CD14-positive monocyte (primary cell): ENCODE measurements around the gene MTFP1. TPM values are rescaled to one million over a fixed set of nuclear protein-coding genes. Genes with fewer than 3 reads are reported as not detected.

Experiments
- DNase-seq, 3 donors: peaks; one replicate each; pipeline ENCODE4 v3.0.0-alpha.2; 2011 to 2022
- H2AFZ ChIP-seq: 2 replicates; pipeline ENCODE4 v1.6.0; 2012; ENCODE audit warnings: mild to moderate bottlenecking, low read depth, low read length, inconsistent platforms; ENCODE audit not compliant: insufficient read depth, poor library complexity, severe bottlenecking
- H3K27ac ChIP-seq, 2 donors: 1 replicate in 1 of 2; 2 replicates in 1 of 2; pipeline ENCODE4 v1.5.1; 2012 to 2013; ENCODE audit warnings: low read length in 2 of 2, control low read depth in 1 of 2, inconsistent platforms in 1 of 2, low read depth in 1 of 2, mild to moderate bottlenecking in 1 of 2
- H3K27me3 ChIP-seq, 2 donors: one replicate each; pipeline versions ENCODE4 v1.6.0 to v1.6.1; 2011 to 2013; ENCODE audit warnings: low read length in 2 of 2; ENCODE audit not compliant: control insufficient read depth in 2 of 2, insufficient read depth in 2 of 2
- H3K36me3 ChIP-seq, 2 donors: replicated peaks in 1 of 2; 1 replicate in 1 of 2; 2 replicates in 1 of 2; pipeline versions ENCODE4 v1.5.1 to v1.6.1; 2012 to 2013; ENCODE audit warnings: low read length in 2 of 2, control low read depth in 1 of 2, inconsistent platforms in 1 of 2, mild to moderate bottlenecking in 1 of 2; ENCODE audit not compliant: insufficient read depth in 2 of 2, control insufficient read depth in 1 of 2
- H3K4me1 ChIP-seq, 2 donors: 1 replicate in 1 of 2; 2 replicates in 1 of 2; pipeline versions ENCODE4 v1.5.1 to v1.6.1; 2012 to 2013; ENCODE audit warnings: low read length in 2 of 2, control low read depth in 1 of 2, inconsistent platforms in 1 of 2, mild to moderate bottlenecking in 1 of 2, moderate library complexity in 1 of 2; ENCODE audit not compliant: insufficient read depth in 2 of 2, control insufficient read depth in 1 of 2
- H3K4me2 ChIP-seq: replicated peaks from 2 replicates; pipeline ENCODE3; 2012; ENCODE audit warnings: low read length, moderate library complexity, mild to moderate bottlenecking; ENCODE audit not compliant: poor library complexity, severe bottlenecking; ENCODE audit errors: extremely low read depth
- H3K4me3 ChIP-seq, 3 experiments: fragments of 200-600 bp in 1 of 3; sonication (generic) in 1 of 3; replicated peaks in 1 of 3; 1 replicate in 2 of 3; 2 replicates in 1 of 3; pipeline ENCODE4 v1.5.1; 2011 to 2013; ENCODE audit warnings: low read length in 3 of 3, mild to moderate bottlenecking in 3 of 3, control low read depth in 2 of 3, low read depth in 2 of 3, inconsistent platforms in 1 of 3, moderate library complexity in 1 of 3
- H3K79me2 ChIP-seq: 2 replicates; pipeline ENCODE4 v1.6.0; 2012; ENCODE audit warnings: mild to moderate bottlenecking, control low read depth, inconsistent platforms, low read length, moderate library complexity; ENCODE audit not compliant: insufficient read depth
- H3K9ac ChIP-seq: 2 replicates; pipeline ENCODE4 v1.6.0; 2017; ENCODE audit warnings: low read length, mild to moderate bottlenecking; ENCODE audit not compliant: insufficient read depth, poor library complexity, severe bottlenecking
- H3K9me3 ChIP-seq, 2 donors: replicated peaks in 1 of 2; 1 replicate in 1 of 2; 2 replicates in 1 of 2; pipeline versions ENCODE4 v1.5.1 to v1.6.1; 2012 to 2013; ENCODE audit warnings: low read length in 2 of 2, control low read depth in 1 of 2; ENCODE audit not compliant: control insufficient read depth in 1 of 2, insufficient read depth in 1 of 2
- H4K20me1 ChIP-seq: 2 replicates; pipeline ENCODE4 v1.6.0; 2012; ENCODE audit warnings: mild to moderate bottlenecking, low read length, control low read depth, moderate library complexity; ENCODE audit not compliant: insufficient read depth
- H3K27ac Mint-ChIP-seq, 7 donors: one replicate each; pipeline ENCODE4 v1.8.0; 2020; ENCODE audit warnings: mild to moderate bottlenecking in 7 of 7, mixed read lengths in 7 of 7, moderate library complexity in 6 of 7, inconsistent platforms in 2 of 7
- H3K27me3 Mint-ChIP-seq, 3 donors: one replicate each; pipeline ENCODE4 v1.8.0; 2021 to 2022; ENCODE audit warnings: low read depth in 3 of 3, mild to moderate bottlenecking in 3 of 3, mixed read lengths in 3 of 3, moderate library complexity in 3 of 3, inconsistent platforms in 1 of 3
- H3K36me3 Mint-ChIP-seq, 2 donors: one replicate each; pipeline ENCODE4 v1.8.0; 2020; ENCODE audit warnings: mixed read lengths in 2 of 2, inconsistent platforms in 1 of 2, mild to moderate bottlenecking in 1 of 2
- H3K4me1 Mint-ChIP-seq: one replicate; pipeline ENCODE4 v1.8.0; 2020; ENCODE audit warnings: mild to moderate bottlenecking, mixed read lengths
- H3K4me3 Mint-ChIP-seq, 2 donors: one replicate each; pipeline ENCODE4 v1.8.0; 2020; ENCODE audit warnings: mild to moderate bottlenecking in 2 of 2, mixed read lengths in 2 of 2, moderate library complexity in 1 of 2
- H3K9me3 Mint-ChIP-seq, 7 donors: one replicate each; pipeline ENCODE4 v1.8.0; 2020 to 2022; ENCODE audit warnings: mixed read lengths in 7 of 7, mild to moderate bottlenecking in 6 of 7, moderate library complexity in 6 of 7, inconsistent platforms in 2 of 7
- CTCF ChIP-seq: fragments of 200-600 bp; IDR thresholded peaks from one replicate; pipeline ENCODE4 v1.8.0; 2022; ENCODE audit warnings: antibody characterized with exemption, mild to moderate bottlenecking
- WGBS: methylation state at CpG from one replicate; pipeline ENCODE4 v1.1.5; 2013; ENCODE audit warnings: missing lambda C conversion rate; ENCODE audit not compliant: insufficient coverage; 5-methylcytosine and 5-hydroxymethylcytosine counted together
- intact Hi-C, 2 donors: fragments of 100-400 bp; cut with micrococcal nuclease; formaldehyde crosslinking; loops; one replicate each; pipeline versions ENCODE4 v1.15.0 to v1.15.1; 2023
- polyA plus RNA-seq, 3 donors: library from polyadenylated mRNA; depleted of rRNA in 1 of 3; unstranded in 2 of 3; stranded (reverse) in 1 of 3; fragments of 300-500 nt in 2 of 3; fragments of >200 nt in 1 of 3; fragmentation: Illumina TruSeq in 2 of 3; gene quantifications; 1 replicate in 2 of 3; 2 replicates in 1 of 3; pipeline ENCODE4 v1.2.3, GENCODE V29; 2012 to 2021

The MTFP1 gene
- polyA plus RNA-seq, 3 donors, result 6.2 to 14.2 (median 7.5) TPM

- peaks cover 28% of the 10 kb centered on the region for H3K4me1 Mint-ChIP-seq
- peaks cover 19% of the 10 kb centered on the region in 2 donors for H3K4me1 ChIP-seq
- peak overlapping the region in 1 of 7 donors; percentile 68 for H3K27ac Mint-ChIP-seq
- H3K27ac ChIP-seq, result no peak overlapping the region
- H3K27me3 Mint-ChIP-seq, result peaks cover 64 to 78% (median 65%) of the 10 kb centered on the region in 3 donors
- peaks cover 7 to 13% of the 10 kb centered on the region in 2 donors for H3K9me3 ChIP-seq
- H3K9me3 Mint-ChIP-seq, result peaks cover 7 to 26% (median 17%) of the 10 kb centered on the region in 7 donors
- no peak for TF ChIP-seq CTCF
- no peaks in the 10 kb centered on the region for H3K79me2 ChIP-seq
- no peak overlapping the region for H3K4me2 ChIP-seq
- no peak overlapping the region for H3K4me3 ChIP-seq
- DNase-seq, result no peak
- peak overlapping the region in 1 of 2 donors; percentile 50 for H3K4me3 Mint-ChIP-seq
- no peaks in the 10 kb centered on the region for H4K20me1 ChIP-seq
- 88% methylated on average over 11 of the region's 11 CpGs for WGBS
- intact Hi-C loops, result loop anchor here in 1 of 2 donors (5.0 to 10.0 kb wide), 2 partner anchors 155 to 168 kb away; partner anchors contain the start of gene PES1
- no peak overlapping the region for H3K9ac ChIP-seq
- H3K36me3 ChIP-seq, result no peaks in the 10 kb centered on the region
- H2AFZ ChIP-seq, result no peak overlapping the region
- peaks cover 20 to 50% of the 10 kb centered on the region in 2 donors for H3K27me3 ChIP-seq
- H3K36me3 Mint-ChIP-seq, result peaks cover 0 to 3% of the 10 kb centered on the region in 2 donors
Measured at GRCh38 chr22:30439836-30440235, 14.3 kb downstream of the MTFP1 start.

GRCh38 chr22:30441088-30441487 lies 15.5 kb downstream of the MTFP1 start:
- no peak overlapping the region for H2AFZ ChIP-seq
- H3K79me2 ChIP-seq, result no peaks in the 10 kb centered on the region
- Mint-ChIP-seq H3K4me1 (peaks cover 29% of the 10 kb centered on the region), H3K27ac (peak overlapping the region in 6 of 7 donors; percentile 11 to 91 (median 67)), H3K27me3 (peaks cover 71 to 87% (median 75%) of the 10 kb centered on the region in 3 donors), H3K4me3 (peak overlapping the region in 1 of 2 donors; percentile 50), H3K36me3 (peaks cover 0 to 3% of the 10 kb centered on the region in 2 donors), H3K9me3 (peaks cover 0 to 17% (median 9%) of the 10 kb centered on the region in 7 donors)
- no peak overlapping the region for H3K4me2 ChIP-seq
- 85% methylated on average over 7 of the region's 9 CpGs for WGBS
- peaks cover 23 to 60% of the 10 kb centered on the region in 2 donors for H3K27me3 ChIP-seq
- no peak overlapping the region for H3K4me3 ChIP-seq
- no peak for DNase-seq
- peaks cover 12 to 15% of the 10 kb centered on the region in 2 donors for H3K4me1 ChIP-seq
- no peak overlapping the region for H3K9ac ChIP-seq
- H3K27ac ChIP-seq, result no peak overlapping the region
- TF ChIP-seq CTCF, result no peak
- peaks cover 0 to 2% of the 10 kb centered on the region in 2 donors for H3K9me3 ChIP-seq
- H4K20me1 ChIP-seq, result no peaks in the 10 kb centered on the region
- intact Hi-C loops, result loop anchor here in 1 of 2 donors (5.0 to 10.0 kb wide), 2 partner anchors 154 to 169 kb away; partner anchors contain the start of gene PES1
- no peaks in the 10 kb centered on the region for H3K36me3 ChIP-seq
